Retinal pigment epithelial cell (primary cell): Measurements from ENCODE around the gene VANGL2.

Experiments
- DNase-seq: peaks from one replicate; pipeline ENCODE4 v3.0.0-alpha.2; 2010; ENCODE audit warnings: low read depth
- H3K4me3 ChIP-seq: 2 replicates; pipeline ENCODE4 v1.5.1; 2011; ENCODE audit warnings: mild to moderate bottlenecking, low read length, control low read depth, moderate library complexity
- TF ChIP-seq, protein P1 (sequence below): conservative IDR thresholded peaks from 2 replicates; pipeline ENCODE4 v1.5.1; 2011; ENCODE audit warnings: low read depth, low read length, control low read depth, inconsistent platforms

The VANGL2 gene

DNA sequence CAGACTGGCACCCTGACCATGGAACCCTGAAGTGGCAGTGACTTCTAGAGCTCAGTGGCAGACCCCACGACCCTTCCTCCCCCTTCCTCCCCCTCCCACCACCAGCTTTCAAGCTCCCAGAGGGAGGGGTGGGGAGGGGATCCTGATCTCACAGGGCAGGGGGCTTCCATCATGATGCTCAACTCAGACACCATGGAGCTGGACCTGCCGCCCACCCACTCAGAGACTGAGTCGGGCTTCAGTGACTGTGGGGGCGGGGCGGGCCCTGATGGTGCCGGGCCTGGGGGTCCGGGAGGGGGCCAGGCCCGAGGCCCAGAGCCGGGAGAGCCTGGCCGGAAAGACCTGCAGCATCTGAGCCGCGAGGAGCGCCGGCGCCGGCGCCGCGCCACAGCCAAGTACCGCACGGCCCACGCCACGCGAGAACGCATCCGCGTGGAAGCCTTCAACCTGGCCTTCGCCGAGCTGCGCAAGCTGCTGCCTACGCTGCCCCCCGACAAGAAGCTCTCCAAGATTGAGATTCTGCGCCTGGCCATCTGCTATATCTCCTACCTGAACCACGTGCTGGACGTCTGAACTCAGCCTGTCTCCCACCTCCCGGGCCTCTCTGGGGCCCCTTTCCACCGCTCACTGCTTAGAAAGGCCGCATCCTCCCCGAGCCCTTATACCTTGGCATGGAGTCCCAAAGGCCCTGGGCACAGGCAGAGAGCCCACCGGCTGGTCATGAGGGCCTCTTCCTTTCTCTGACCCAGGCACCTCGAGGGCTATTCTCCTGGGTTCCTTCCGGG is 29.6 kb upstream of the VANGL2 start:
- DNase-seq = no peak
- H3K4me3 ChIP-seq = no peak overlapping the region
- TF ChIP-seq, protein P1, sequence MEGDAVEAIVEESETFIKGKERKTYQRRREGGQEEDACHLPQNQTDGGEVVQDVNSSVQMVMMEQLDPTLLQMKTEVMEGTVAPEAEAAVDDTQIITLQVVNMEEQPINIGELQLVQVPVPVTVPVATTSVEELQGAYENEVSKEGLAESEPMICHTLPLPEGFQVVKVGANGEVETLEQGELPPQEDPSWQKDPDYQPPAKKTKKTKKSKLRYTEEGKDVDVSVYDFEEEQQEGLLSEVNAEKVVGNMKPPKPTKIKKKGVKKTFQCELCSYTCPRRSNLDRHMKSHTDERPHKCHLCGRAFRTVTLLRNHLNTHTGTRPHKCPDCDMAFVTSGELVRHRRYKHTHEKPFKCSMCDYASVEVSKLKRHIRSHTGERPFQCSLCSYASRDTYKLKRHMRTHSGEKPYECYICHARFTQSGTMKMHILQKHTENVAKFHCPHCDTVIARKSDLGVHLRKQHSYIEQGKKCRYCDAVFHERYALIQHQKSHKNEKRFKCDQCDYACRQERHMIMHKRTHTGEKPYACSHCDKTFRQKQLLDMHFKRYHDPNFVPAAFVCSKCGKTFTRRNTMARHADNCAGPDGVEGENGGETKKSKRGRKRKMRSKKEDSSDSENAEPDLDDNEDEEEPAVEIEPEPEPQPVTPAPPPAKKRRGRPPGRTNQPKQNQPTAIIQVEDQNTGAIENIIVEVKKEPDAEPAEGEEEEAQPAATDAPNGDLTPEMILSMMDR = no peak

DNA sequence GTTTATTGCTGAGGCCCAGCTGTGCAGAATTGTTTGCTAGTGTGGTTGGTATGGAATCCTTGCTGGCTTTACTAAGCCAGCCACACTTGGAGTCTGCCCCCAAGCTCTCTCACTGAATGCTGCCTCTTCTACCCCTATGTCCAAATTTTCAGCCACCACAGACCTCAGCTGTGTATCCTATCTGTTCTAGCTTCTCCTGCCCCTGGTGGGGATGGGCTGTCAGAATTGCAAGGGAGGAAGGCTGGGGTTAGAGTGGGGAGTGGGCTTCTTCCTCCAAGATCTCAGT is 29.1 kb upstream of the VANGL2 start:
- H3K4me3 ChIP-seq = no peak overlapping the region
- no peak for DNase-seq
- TF ChIP-seq, protein P1 = no peak

GRCh38 chr1:160371756-160372155 is 28.6 kb upstream of the VANGL2 start:
- no peak overlapping the region for H3K4me3 ChIP-seq
- TF ChIP-seq, protein P1 = no peak
- DNase-seq = no peak

GRCh38 chr1:160373696-160374095 is 26.7 kb upstream of the VANGL2 start:
- TF ChIP-seq, protein P1 = no peak
- no peak overlapping the region for H3K4me3 ChIP-seq
- DNase-seq = no peak

DNA sequence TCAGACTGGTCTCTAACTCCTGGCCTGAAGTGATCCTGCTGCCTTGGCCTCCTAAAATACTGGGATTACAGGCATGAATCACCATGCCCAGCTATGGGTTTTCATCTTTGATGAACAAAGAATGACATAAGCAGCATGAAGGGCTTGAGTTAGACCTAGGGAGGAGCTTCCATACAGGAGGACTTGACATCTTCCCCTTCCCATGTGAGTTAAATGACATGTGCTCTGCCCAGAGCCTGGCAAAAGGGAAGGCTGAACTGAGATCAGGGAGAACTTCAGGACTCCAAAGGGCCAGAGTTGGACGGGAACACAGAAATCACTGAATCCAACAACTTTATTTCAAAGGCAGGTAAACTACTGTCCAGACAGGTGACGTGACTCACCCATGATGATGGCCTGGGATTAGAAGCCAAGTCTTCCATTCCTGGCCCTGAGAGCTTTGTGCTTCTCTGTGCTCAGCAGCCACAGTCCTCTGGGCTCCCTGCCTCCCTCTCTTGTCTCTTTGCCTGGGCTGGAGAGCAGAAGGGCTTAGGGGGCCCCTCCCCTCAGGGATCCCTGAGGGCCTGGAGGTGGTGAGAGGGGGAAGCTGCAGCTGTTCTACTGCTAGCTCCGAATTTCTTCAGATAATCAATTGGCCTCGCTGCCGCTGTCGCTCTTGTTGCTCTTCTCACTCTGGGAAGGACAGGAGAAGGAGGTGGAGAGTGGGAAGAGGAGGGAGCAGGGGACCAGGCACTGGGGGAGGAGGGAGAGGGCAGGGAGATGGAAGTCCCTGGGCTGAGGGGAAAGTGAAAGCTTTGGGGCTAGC is 25.9 kb upstream of the VANGL2 start:
- H3K4me3 ChIP-seq = no peak overlapping the region
- DNase-seq = no peak

GRCh38 chr1:160375788-160376524 is 24.4 kb upstream of the VANGL2 start:
- TF ChIP-seq, protein P1 = no peak
- H3K4me3 ChIP-seq = no peak overlapping the region
- DNase-seq = no peak

More for the DNA sequence above, 25.9 kb upstream of the VANGL2 start:
- TF ChIP-seq, protein P1 = no peak
